GM12865 (cell line): ENCODE data around the gene FBH1.
"Not testable (repeated sequence)": the region's sequence is repeated elsewhere in the genome, so short reads cannot be mapped to it uniquely, and the experiment has no call there.

Experiments
- DNase-seq: peaks from one replicate; pipeline ENCODE4 v3.0.0; 2010; ENCODE audit warnings: low read depth
- H3K4me3 ChIP-seq: 2 replicates; pipeline ENCODE4 v1.5.1; 2011; ENCODE audit warnings: mild to moderate bottlenecking, low read depth, low read length, control low read depth
- CTCF ChIP-seq: IDR thresholded peaks from 2 replicates; pipeline ENCODE4 v1.5.1; 2011; ENCODE audit warnings: low read length, control low read depth, low read depth, inconsistent platforms; ENCODE audit not compliant: insufficient read depth; ENCODE audit errors: missing control alignments

Gene FBH1

GRCh38 chr10:5956146-5956936 is 66.3 kb downstream of the FBH1 start:
- no peak for DNase-seq
- TF ChIP-seq CTCF, result no peak
- H3K4me3 ChIP-seq, result no peak overlapping the region

- DNase-seq, result no peak
- TF ChIP-seq CTCF, result no peak
- no peak overlapping the region for H3K4me3 ChIP-seq
These were observed 68.0 kb downstream of the FBH1 start for GRCh38 chr10:5958077-5958476.

GRCh38 chr10:5958675-5959074 is 68.6 kb downstream of the FBH1 start:
- H3K4me3 ChIP-seq, result no peak overlapping the region
- DNase-seq, result no peak
- TF ChIP-seq CTCF, result no peak

GRCh38 chr10:5959142-5959541 is 69.1 kb downstream of the FBH1 start:
- no peak for DNase-seq
- TF ChIP-seq CTCF, result no peak
- no peak overlapping the region for H3K4me3 ChIP-seq

- H3K4me3 ChIP-seq, result no peak overlapping the region
- no peak for TF ChIP-seq CTCF
- no peak for DNase-seq
These were observed 69.6 kb downstream of the FBH1 start for GRCh38 chr10:5959581-5960069.

GRCh38 chr10:5960070-5960972 is 70.3 kb downstream of the FBH1 start:
- H3K4me3 ChIP-seq, result no peak overlapping the region
- DNase-seq, result no peak
- TF ChIP-seq CTCF, result no peak

GRCh38 chr10:5960973-5961275 is 70.9 kb downstream of the FBH1 start:
- not testable (repeated sequence) for DNase-seq, H3K4me3 ChIP-seq
